SK-N-SH (cell line): ENCODE data around the gene ZNF236. TPM values are rescaled to one million over a fixed set of nuclear protein-coding genes. Genes with fewer than 3 reads are reported as not detected.

Experiments
- CTCF ChIA-PET: fragments of 300-600, 350-600 bp; formaldehyde crosslinking; extraction: SDS; loops from one replicate; lab custom pipeline; 2021; lab: Yijun Ruan, JAX
- POLR2A ChIA-PET: fragments of 350-600 bp; sonication (Branson Sonifier 250); formaldehyde crosslinking; extraction: SDS; loops from one replicate; lab custom pipeline; 2020; ENCODE audit warnings: antibody characterized with exemption, inconsistent platforms; lab: Yijun Ruan, JAX
- DNase-seq: peaks from one replicate; pipeline ENCODE4 v3.0.0; 2012
- H2AFZ ChIP-seq: fragments of 200-600 bp; sonication (generic); 2 replicates; pipeline ENCODE4 v1.8.1; 2016; ENCODE audit warnings: antibody characterized with exemption, mild to moderate bottlenecking, low read depth
- H3F3A ChIP-seq: fragments of 200-600 bp; sonication (generic); replicated peaks from 2 replicates; pipeline ENCODE3; 2016; ENCODE audit warnings: antibody characterized with exemption, mild to moderate bottlenecking; ENCODE audit not compliant: insufficient read depth
- H3K27ac ChIP-seq, 2 experiments: fragments of 200-500 bp in 1 of 2; fragments of 200-600 bp in 1 of 2; sonication (Bioruptor generic) in 1 of 2; sonication (generic), shearing (Covaris generic) in 1 of 2; 2 replicates each; pipeline versions ENCODE4 v1.5.1 to v1.6.1; 2014 to 2016; ENCODE audit warnings: low read depth in 2 of 2, inconsistent platforms in 1 of 2, low read length in 1 of 2, mild to moderate bottlenecking in 1 of 2, mixed read lengths in 1 of 2
- H3K27me3 ChIP-seq: fragments of 200-600 bp; sonication (generic), shearing (Covaris generic); 2 replicates; pipeline ENCODE4 v1.6.1; 2016; ENCODE audit warnings: mixed run types; ENCODE audit not compliant: insufficient read depth
- H3K36me3 ChIP-seq, 2 experiments: fragments of 200-500 bp in 1 of 2; fragments of 200-600 bp in 1 of 2; sonication (Bioruptor generic) in 1 of 2; sonication (generic) in 1 of 2; replicated peaks in 1 of 2; 2 replicates each; pipeline versions ENCODE3 to v1.5.1; 2014 to 2016; ENCODE audit warnings: low read length in 1 of 2, mild to moderate bottlenecking in 1 of 2; ENCODE audit not compliant: insufficient read depth in 2 of 2, control insufficient read depth in 1 of 2
- H3K4me1 ChIP-seq, 2 experiments: fragments of 200-500 bp in 1 of 2; fragments of 200-600 bp in 1 of 2; sonication (Bioruptor generic) in 1 of 2; sonication (generic), shearing (Covaris generic) in 1 of 2; 2 replicates each; pipeline versions ENCODE4 v1.5.1 to v1.6.1; 2014 to 2016; ENCODE audit warnings: low read depth in 1 of 2, low read length in 1 of 2, mixed run types in 1 of 2; ENCODE audit not compliant: insufficient read depth in 2 of 2, control insufficient read depth in 1 of 2
- H3K4me2 ChIP-seq: fragments of 200-600 bp; sonication (generic), shearing (Covaris generic); 2 replicates; pipeline ENCODE4 v1.6.1; 2017; ENCODE audit warnings: mixed run types
- H3K4me3 ChIP-seq, 2 experiments: fragments of 200-500 bp in 1 of 2; fragments of 200-600 bp in 1 of 2; sonication (Bioruptor generic) in 1 of 2; sonication (generic), shearing (Covaris generic) in 1 of 2; 2 replicates each; pipeline versions ENCODE4 v1.5.1 to v1.8.1; 2014 to 2016; ENCODE audit warnings: low read depth in 2 of 2, inconsistent platforms in 1 of 2, low read length in 1 of 2, mild to moderate bottlenecking in 1 of 2, mixed read lengths in 1 of 2, moderate library complexity in 1 of 2
- H3K79me2 ChIP-seq: fragments of 200-600 bp; sonication (generic); 2 replicates; pipeline ENCODE4 v1.8.1; 2017; ENCODE audit warnings: mild to moderate bottlenecking; ENCODE audit not compliant: insufficient read depth
- H3K9ac ChIP-seq: fragments of 200-600 bp; sonication (generic); 2 replicates; pipeline ENCODE4 v1.6.1; 2017; ENCODE audit warnings: mixed run types
- H3K9me2 ChIP-seq: fragments of 200-600 bp; sonication (generic); 2 replicates; pipeline ENCODE4 v1.6.1; 2017; ENCODE audit warnings: mixed run types
- H3K9me3 ChIP-seq: fragments of 200-600 bp; sonication (generic); 2 replicates; pipeline ENCODE4 v1.6.1; 2017; ENCODE audit warnings: mixed run types, mild to moderate bottlenecking, moderate library complexity
- H4K20me1 ChIP-seq: fragments of 200-600 bp; sonication (generic); 2 replicates; pipeline ENCODE4 v1.6.1; 2017; ENCODE audit warnings: mild to moderate bottlenecking, mixed run types; ENCODE audit not compliant: insufficient read depth
- CTCF ChIP-seq: fragments of 200-600 bp; sonication (generic); IDR thresholded peaks from 2 replicates; pipeline ENCODE4 v1.6.1; 2017; ENCODE audit warnings: antibody characterized with exemption, mild to moderate bottlenecking, moderate library complexity
- ELF1 ChIP-seq: IDR thresholded peaks from 2 replicates; pipeline ENCODE4 v1.4.0; 2012
- EP300 ChIP-seq, 2 experiments: IDR thresholded peaks; 2 replicates each; pipeline versions ENCODE4 v1.4.0 to v1.6.1; 2012; ENCODE audit warnings: borderline replicate concordance in 1 of 2, low read depth in 1 of 2, low read length in 1 of 2
- EZH2phosphoT487 ChIP-seq: fragments of 200-600 bp; sonication (generic); IDR thresholded peaks from 2 replicates; pipeline ENCODE4 v1.6.1; 2017; ENCODE audit warnings: low read depth, mixed run types, mild to moderate bottlenecking, antibody characterized with exemption, moderate library complexity, borderline replicate concordance
- FOSL2 ChIP-seq: IDR thresholded peaks from 2 replicates; pipeline ENCODE4 v1.4.0; 2012; ENCODE audit warnings: low read depth, mild to moderate bottlenecking, moderate library complexity, borderline replicate concordance
- FOXM1 ChIP-seq: IDR thresholded peaks from 2 replicates; pipeline ENCODE4 v1.4.0; 2012; ENCODE audit warnings: low read depth, mild to moderate bottlenecking
- IRF3 ChIP-seq: fragments of 150-350 bp; IDR thresholded peaks from 2 replicates; pipeline ENCODE4 v1.6.1; 2016; ENCODE audit warnings: mild to moderate bottlenecking, low read depth, low read length
- MAX ChIP-seq: IDR thresholded peaks from 2 replicates; pipeline ENCODE4 v1.4.0; 2012; ENCODE audit warnings: low read depth
- MEF2A ChIP-seq: IDR thresholded peaks from 2 replicates; pipeline ENCODE4 v1.4.0; 2012; ENCODE audit warnings: low read depth, borderline replicate concordance
- MXI1 ChIP-seq: IDR thresholded peaks from 2 replicates; pipeline ENCODE4 v1.6.1; 2012; ENCODE audit warnings: mild to moderate bottlenecking, low read depth, low read length, improper control_type of control experiment
- NRF1 ChIP-seq: IDR thresholded peaks from 2 replicates; pipeline ENCODE4 v1.6.1; 2012; ENCODE audit warnings: low read depth, mild to moderate bottlenecking, low read length
- PBX3 ChIP-seq: IDR thresholded peaks from 2 replicates; pipeline ENCODE4; 2012
- POLR2AphosphoS5 ChIP-seq: IDR thresholded peaks from 2 replicates; pipeline ENCODE4 v1.6.1; 2012; ENCODE audit warnings: low read depth, low read length
- RAD21 ChIP-seq: IDR thresholded peaks from 2 replicates; pipeline ENCODE4 v1.6.1; 2012; ENCODE audit warnings: mild to moderate bottlenecking, low read length
- REST ChIP-seq: IDR thresholded peaks from 2 replicates; pipeline ENCODE4 v1.6.1; 2012; ENCODE audit warnings: mild to moderate bottlenecking, low read depth, low read length, moderate library complexity
- RFX5 ChIP-seq: IDR thresholded peaks from 2 replicates; pipeline ENCODE4 v1.6.1; 2012; ENCODE audit warnings: mild to moderate bottlenecking, improper control_type of control experiment, low read length
- RXRA ChIP-seq: IDR thresholded peaks from 2 replicates; pipeline ENCODE4 v1.4.0; 2012; ENCODE audit warnings: low read depth, mild to moderate bottlenecking, borderline replicate concordance
- TEAD4 ChIP-seq: IDR thresholded peaks from 2 replicates; pipeline ENCODE4 v1.4.0; 2012; ENCODE audit warnings: mild to moderate bottlenecking, borderline replicate concordance; ENCODE audit not compliant: insufficient read depth
- ZBTB33 ChIP-seq: IDR thresholded peaks from 2 replicates; pipeline ENCODE4 v1.4.0; 2012; ENCODE audit warnings: low read depth, borderline replicate concordance
- WGBS: methylation state at CpG from one replicate; pipeline ENCODE4 v1.1.6; 2017; ENCODE audit warnings: low lambda C conversion rate; 5-methylcytosine and 5-hydroxymethylcytosine counted together
- polyA plus RNA-seq, 3 experiments: library from polyadenylated mRNA; depleted of rRNA; stranded (reverse); fragments of >200 nt; gene quantifications; 2 replicates each; pipeline ENCODE4 v1.2.3, GENCODE V29; 2012

Gene ZNF236
- polyA plus RNA-seq, 1 of the 3 experiments (the other 2 are of a cell fraction) = 4.2 TPM

- TF ChIP-seq RXRA (no peak), RFX5 (no peak)
Measured at GRCh38 chr18:76911440-76911839, 89.1 kb downstream of the ZNF236 start (continued).

- Histone ChIP-seq H3F3A (no peaks in the 10 kb centered on the region), H2AFZ (no peak overlapping the region), H3K4me2 (no peak overlapping the region), H3K79me2 (no peaks in the 10 kb centered on the region), H3K4me3 (no peak overlapping the region), H3K9me3 (no peaks in the 10 kb centered on the region), H3K36me3 (peaks cover 45 to 72% of the 10 kb centered on the region in 2 experiments), H3K9ac (no peak overlapping the region), H4K20me1 (no peaks in the 10 kb centered on the region), H3K27me3 (no peaks in the 10 kb centered on the region), H3K9me2 (no peaks in the 10 kb centered on the region)
- CTCF ChIA-PET = interaction anchor here (1.0 to 2.6 kb wide), 2 partner anchors 8 to 70 kb away, joined by 4 to 13 read pairs; no protein-coding TSS in a partner anchor
- DNase-seq = no peak
- 98% methylated on average over 7 of the region's 7 CpGs for WGBS
- no peak for TF ChIP-seq MEF2A
- no peak for TF ChIP-seq CTCF
- no peak for TF ChIP-seq MAX
- no peak for TF ChIP-seq TEAD4
- no peak for TF ChIP-seq EZH2phosphoT487
- no peak for TF ChIP-seq EP300 (IDR thresholded peaks at IDR 0.05; ENCODE audit: borderline replicate concordance in 1 of 2, low read depth in 1 of 2, low read length in 1 of 2)
- no peak for TF ChIP-seq PBX3
- TF ChIP-seq ZBTB33 = no peak
- TF ChIP-seq RAD21 = no peak
- TF ChIP-seq ELF1 = no peak
- TF ChIP-seq POLR2AphosphoS5 = no peak
- no peak for TF ChIP-seq NRF1
- no peak for TF ChIP-seq FOSL2
- no peak for TF ChIP-seq FOXM1
- TF ChIP-seq IRF3 = no peak
- no peak for TF ChIP-seq REST
- no peak for TF ChIP-seq MXI1
- TF ChIP-seq, all 33 proteins: peak for 0
- POLR2A ChIA-PET = no interaction called here
- H3K4me1 ChIP-seq = no peaks in the 10 kb centered on the region; a peak in 1 of 4 replicates
- no peak overlapping the region for H3K27ac ChIP-seq
Measured at GRCh38 chr18:76913583-76913982, 91.2 kb downstream of the ZNF236 start.
